NCI-H128 (cell line): ENCODE measurements around the gene HDGFL1.

ENCODE experiments used
- DNase-seq: peaks from one replicate; lab custom pipeline; 2025; ENCODE audit not compliant: unreplicated experiment; lab: John Stamatoyannopoulos, UW

Gene HDGFL1

DNA sequence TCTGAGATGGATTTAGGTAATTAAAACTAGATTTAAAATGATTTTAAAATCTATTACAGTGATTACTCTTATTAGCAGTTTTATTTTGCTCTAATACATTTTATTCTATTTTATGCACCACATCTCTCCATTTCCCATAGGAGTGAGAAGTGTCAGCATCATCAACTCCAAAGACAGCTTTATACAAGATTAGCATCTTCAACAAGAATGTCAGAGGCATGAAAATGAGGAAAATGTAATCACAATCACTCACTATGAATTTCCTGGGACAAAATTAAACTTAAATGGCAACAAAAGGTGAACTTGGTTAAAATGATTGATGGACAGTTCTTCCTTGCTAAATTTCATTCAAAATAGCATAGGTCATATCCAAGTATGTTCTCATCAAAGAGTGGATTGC lies 19.8 kb downstream of the HDGFL1 start:
- DNase-seq: no peak

DNA sequence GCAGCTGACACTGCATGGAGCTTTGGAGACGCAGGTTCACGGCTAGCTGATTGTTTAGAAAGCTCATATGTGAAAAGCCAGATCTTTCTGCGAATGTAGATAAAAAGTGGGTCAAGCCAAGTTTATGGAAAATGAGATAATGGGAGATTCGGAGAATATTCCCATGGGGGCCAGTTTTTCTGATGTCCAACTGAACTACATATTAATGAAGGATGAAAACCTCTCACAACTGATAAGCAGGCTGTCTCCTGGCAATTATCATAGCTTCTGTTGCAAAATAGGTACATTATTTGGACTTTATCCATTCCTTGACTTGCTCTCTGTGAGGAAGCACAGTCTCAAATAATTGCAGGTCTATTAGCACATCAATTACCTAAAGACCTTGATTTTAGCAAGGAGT lies 21.1 kb downstream of the HDGFL1 start:
- DNase-seq: no peak

GRCh38 chr6:22593895-22594294 lies 24.5 kb downstream of the HDGFL1 start:
- no peak for DNase-seq

DNA sequence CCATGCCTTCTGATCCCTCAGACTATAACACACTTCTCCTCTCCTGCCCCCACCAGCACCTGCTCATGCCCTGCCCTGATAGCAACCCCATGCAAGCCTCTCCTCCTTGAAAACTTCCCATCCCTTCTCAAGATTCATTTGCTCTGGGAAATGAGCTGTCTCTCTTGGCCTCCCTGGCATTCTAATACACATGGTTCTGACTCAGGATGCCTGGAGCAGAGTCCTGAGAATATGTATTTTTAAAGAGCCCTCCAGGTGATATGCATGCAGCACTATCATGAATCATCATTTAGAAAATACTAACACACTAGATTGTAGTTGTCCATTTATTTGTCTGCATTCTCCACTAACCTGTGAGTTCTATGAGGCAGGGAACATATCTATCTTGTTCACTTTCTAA lies 26.6 kb downstream of the HDGFL1 start:
- no peak for DNase-seq

GRCh38 chr6:22598339-22598738 lies 29.0 kb downstream of the HDGFL1 start:
- no peak for DNase-seq

DNA sequence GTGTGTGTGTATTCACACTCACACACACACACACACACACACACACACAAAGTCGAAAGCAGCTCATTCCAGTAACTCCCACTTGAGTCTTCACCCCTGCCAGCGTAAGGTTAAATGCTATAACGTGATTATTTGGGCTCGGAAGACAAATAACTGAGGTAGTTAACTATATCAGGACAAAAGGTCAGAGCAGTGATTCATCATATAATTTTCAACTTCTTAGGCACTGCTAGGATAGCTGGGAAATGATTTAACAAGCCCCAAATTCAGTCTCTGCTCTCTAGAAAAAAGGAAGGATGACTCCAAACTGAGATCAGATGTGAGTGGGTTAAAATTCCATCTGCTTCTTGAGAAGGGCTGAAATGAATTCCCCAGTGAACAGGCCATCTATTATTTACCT lies 30.7 kb downstream of the HDGFL1 start:
- no peak for DNase-seq

- no peak for DNase-seq
These were observed 32.6 kb downstream of the HDGFL1 start for GRCh38 chr6:22601984-22602383.

GRCh38 chr6:22605736-22606135 lies 36.4 kb downstream of the HDGFL1 start:
- DNase-seq: no peak

DNA sequence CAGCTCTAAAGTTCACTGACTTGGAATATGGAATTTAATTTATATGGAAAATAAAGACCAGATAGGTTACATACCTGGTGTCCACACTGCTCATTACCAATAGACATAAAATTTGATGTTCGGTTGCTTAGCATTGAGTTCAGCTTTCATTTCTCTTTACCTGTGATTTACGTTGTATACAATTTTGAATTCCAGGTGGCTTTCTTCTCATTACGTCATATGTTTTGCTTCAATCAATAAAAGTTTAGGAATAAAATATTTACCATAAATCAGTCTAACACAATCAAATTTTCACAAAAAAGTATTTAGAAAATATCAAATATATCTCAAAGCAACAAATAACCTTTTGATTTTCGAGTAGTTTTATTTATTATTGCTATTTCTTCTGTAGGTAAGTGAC lies 40.8 kb downstream of the HDGFL1 start:
- DNase-seq: no peak

- DNase-seq: no peak
These were observed 42.9 kb downstream of the HDGFL1 start for GRCh38 chr6:22612236-22612635.

GRCh38 chr6:22613051-22613450 lies 43.7 kb downstream of the HDGFL1 start:
- no peak for DNase-seq

- no peak for DNase-seq
These were observed 44.3 kb downstream of the HDGFL1 start for GRCh38 chr6:22613695-22614094.

DNA sequence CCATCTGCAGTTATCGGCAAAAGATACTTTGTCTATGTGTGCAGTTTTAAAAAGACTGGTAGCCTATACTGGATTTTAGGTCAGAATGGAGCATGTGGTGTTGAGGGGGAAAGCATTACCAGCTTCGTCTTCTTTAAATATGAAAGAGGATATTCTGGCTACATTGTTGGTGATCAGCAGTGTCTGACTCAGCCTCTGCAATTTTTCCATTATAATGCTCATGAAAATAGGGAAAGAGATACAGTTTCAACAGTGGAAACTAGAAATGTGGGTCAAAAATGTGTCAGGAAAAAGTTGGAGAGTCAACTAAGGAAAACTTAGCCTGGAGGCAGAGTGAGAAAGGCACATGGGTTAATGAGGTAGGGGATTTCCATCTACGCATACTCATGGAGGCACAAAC lies 45.2 kb downstream of the HDGFL1 start:
- no peak for DNase-seq

DNA sequence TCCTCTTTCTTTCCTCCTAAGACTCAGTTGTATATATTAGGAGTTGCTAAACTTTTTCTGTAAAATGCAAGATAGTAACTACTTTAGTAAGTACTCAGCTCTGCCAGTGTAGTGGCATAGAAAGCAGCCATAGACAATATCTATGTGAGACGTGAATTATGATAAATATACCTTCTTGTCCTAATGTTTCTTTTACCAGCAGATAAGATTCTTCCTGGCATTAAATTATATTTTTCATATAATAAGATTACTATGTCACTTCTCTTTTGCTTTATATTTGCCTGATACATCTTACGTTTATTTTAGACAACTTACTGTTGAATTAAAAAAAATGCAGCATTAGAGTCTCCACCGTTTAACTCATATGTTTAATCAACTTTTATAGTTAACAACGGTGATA lies 51.7 kb downstream of the HDGFL1 start:
- DNase-seq: no peak
